Measurements from ENCODE around the gene GNG12.
A peak's percentile ranks its signal among the peaks of the same experiment; 100 is the strongest.
"Not testable (repeated sequence)": the region's sequence is repeated elsewhere in the genome, so short reads cannot be mapped to it uniquely, and the experiment has no call there.

The GNG12 gene

GRCh38 chr1:67682659-67683197 is 150.5 kb downstream of the GNG12 start:
- no peak for DNase-seq
- no peak for ATAC-seq

- ATAC-seq (no peak), DNase-seq (no peak)
Measured at GRCh38 chr1:67680486-67680885, 152.8 kb downstream of the GNG12 start.

- ATAC-seq = no peak
- DNase-seq = no peak
Measured at GRCh38 chr1:67679691-67680090, 153.6 kb downstream of the GNG12 start.

- DNase-seq (no peak), ATAC-seq (no peak)
Measured at GRCh38 chr1:67677930-67678329, 155.3 kb downstream of the GNG12 start.

- DNase-seq (no peak), ATAC-seq (no peak)
Measured at GRCh38 chr1:67677408-67677807, 155.9 kb downstream of the GNG12 start.

- no peak for DNase-seq
- no peak for ATAC-seq
Measured at GRCh38 chr1:67676946-67677345, 156.3 kb downstream of the GNG12 start.

- no peak for DNase-seq
- ATAC-seq = no peak
Measured at GRCh38 chr1:67676287-67676686, 157.0 kb downstream of the GNG12 start.

- ATAC-seq (no peak), DNase-seq (no peak)
Measured at GRCh38 chr1:67675800-67676199, 157.5 kb downstream of the GNG12 start.

GRCh38 chr1:67674260-67675011 is 158.8 kb downstream of the GNG12 start:
- ATAC-seq (peak; percentile 79), DNase-seq (peak; percentile 42)

- DNase-seq = no peak
- ATAC-seq = no peak
Measured at GRCh38 chr1:67673468-67674201, 159.6 kb downstream of the GNG12 start.

GRCh38 chr1:67672260-67672803 is 160.9 kb downstream of the GNG12 start:
- ATAC-seq (no peak), DNase-seq (no peak)

- DNase-seq (no peak), ATAC-seq (no peak)
Measured at GRCh38 chr1:67668660-67669059, 164.6 kb downstream of the GNG12 start.

- ATAC-seq (no peak), DNase-seq (no peak)
Measured at GRCh38 chr1:67666636-67667035, 166.6 kb downstream of the GNG12 start.

GRCh38 chr1:67665307-67665706 is 168.0 kb downstream of the GNG12 start:
- ATAC-seq, DNase-seq: not testable (repeated sequence)

GRCh38 chr1:67664048-67664447 is 169.2 kb downstream of the GNG12 start:
- ATAC-seq = no peak
- DNase-seq = no peak

- DNase-seq = no peak
- no peak for ATAC-seq
Measured at GRCh38 chr1:67662884-67663283, 170.4 kb downstream of the GNG12 start.

- DNase-seq (no peak), ATAC-seq (no peak)
Measured at GRCh38 chr1:67659229-67659628, 174.0 kb downstream of the GNG12 start.

GRCh38 chr1:67657152-67657551 is 176.1 kb downstream of the GNG12 start:
- DNase-seq, ATAC-seq: not testable (repeated sequence)

GRCh38 chr1:67655581-67655980 is 177.7 kb downstream of the GNG12 start:
- ATAC-seq = no peak
- DNase-seq = no peak

- DNase-seq (no peak), ATAC-seq (no peak)
Measured at GRCh38 chr1:67653304-67653703, 180.0 kb downstream of the GNG12 start.

- DNase-seq (no peak), ATAC-seq (peak; percentile 32)
Measured at GRCh38 chr1:67652800-67653199, 180.5 kb downstream of the GNG12 start.

Measured in stimulated activated naive CD8-positive, alpha-beta T cell treated with anti-CD3 and anti-CD28 coated beads, Interleukin-15, Interleukin-2, amounts not matched to agents 100 U/mL and 50 U/mL, for 24 hours (primary cell).